Hematopoietic multipotent progenitor cell treated with erythropoietin and hydrocortisone succinate and interleukin-3 and kit ligand, for 4 days (in vitro differentiated cells): ENCODE results near the gene SHTN1.

Experiments
- DNase-seq: peaks from one replicate; pipeline ENCODE4 v3.0.0-alpha.2; 2015

Gene SHTN1

DNA sequence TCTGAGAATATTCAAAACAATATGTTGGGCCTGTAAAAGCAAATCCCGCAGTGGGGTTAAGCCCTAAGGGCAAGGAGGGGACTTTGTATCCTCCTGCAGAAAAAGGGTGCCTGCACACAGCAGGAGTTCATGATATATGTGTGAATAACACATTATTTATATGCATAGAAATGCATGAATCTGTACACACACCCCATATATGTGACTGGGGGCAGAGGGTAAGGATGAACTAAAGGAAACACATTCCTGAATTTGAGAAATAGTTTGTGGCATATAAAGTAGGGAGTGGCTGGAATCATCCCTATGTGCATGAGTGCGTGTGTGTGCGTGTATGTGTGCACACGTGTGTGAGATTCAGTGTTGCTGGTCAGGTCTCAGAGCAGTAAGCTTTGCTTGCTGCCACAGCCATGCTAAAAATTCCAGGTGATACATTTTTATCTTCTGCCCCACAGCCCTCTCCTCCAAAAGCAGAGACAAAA lies 136.8 kb downstream of the SHTN1 start:
- DNase-seq = no peak

DNA sequence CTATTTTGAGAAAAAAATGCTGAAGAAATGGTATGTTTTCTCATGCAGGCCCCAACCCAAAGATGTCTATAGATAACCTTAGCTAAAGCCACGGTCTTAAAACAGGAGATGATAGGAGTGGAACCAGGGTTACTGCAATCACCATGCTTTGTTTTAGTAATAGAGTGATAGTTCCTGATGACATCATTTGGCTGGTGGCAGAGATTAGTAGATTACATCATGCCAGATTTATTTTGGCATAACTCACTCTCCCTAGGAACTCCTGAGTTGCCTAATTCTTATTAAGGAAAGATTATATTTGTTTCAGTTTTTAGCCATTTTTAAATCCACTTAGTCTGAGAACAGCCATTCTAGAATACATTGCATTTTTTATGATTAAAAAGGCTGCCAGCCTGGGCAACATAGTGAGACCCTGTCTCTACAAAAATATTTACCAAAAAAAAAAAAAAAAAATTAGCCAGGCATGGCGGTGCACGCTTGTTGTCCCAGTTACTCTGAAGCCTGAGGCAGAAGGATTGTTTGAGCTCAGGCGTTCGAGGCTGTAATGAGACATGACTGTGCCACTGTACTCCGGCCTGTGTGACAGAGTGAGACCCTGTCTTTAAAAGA lies 137.9 kb downstream of the SHTN1 start:
- DNase-seq = no peak

DNA sequence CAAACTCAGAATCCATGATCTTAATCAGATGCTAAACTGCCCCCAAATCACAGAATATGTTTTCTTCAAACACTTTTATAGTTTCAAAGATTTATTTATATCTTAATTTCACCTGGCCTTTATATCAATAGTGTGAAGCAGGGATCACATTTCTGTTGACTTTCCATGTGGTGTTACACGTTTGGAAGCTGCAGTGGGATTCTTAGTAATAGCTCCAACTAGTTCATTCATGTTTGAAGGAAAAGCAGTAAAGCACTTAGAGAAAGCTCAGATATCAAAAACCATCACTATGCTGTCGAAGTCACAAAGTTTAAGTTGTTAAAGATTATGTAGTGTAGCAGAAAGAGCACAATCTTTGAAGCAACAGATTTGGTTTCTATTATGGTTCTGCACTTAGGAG lies 138.9 kb downstream of the SHTN1 start:
- no peak for DNase-seq

DNA sequence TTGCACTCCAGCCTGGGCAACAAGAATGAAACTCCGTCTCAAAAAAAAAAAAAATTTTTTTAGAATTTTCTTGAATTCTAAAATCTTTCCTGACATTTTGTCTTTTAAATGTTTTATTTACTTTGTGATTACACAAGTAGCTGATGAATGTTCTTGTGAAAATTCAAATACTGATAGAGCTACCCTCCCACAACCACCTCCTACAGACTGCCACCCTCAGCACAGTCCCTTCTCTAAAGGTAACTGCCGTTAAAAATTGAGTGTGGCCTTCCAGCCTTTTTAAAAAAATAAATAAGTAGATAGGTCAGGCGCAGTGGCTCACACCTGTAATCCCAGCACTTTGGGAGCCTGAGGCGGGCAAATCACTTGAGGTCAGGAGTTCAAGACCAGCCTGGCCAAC lies 140.6 kb downstream of the SHTN1 start:
- no peak for DNase-seq

DNA sequence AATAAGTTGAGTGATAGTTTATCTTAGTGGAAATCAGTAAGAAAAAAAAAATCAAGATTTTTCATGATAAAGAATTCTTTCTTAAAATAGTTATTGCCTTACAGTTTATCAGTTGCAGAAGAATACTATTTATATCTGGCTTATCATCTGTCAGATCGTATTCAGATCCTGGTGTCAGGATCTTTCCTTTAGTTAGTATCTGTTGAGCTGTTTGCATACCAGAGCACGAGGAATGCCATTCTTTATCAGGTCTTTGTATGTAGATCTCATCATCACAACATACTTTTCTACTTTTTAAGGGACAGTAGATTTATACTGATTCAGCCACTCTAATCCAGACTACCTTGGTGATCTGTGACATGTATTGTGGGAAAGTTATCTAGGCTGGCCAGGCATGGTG lies 143.2 kb downstream of the SHTN1 start:
- DNase-seq = no peak

DNA sequence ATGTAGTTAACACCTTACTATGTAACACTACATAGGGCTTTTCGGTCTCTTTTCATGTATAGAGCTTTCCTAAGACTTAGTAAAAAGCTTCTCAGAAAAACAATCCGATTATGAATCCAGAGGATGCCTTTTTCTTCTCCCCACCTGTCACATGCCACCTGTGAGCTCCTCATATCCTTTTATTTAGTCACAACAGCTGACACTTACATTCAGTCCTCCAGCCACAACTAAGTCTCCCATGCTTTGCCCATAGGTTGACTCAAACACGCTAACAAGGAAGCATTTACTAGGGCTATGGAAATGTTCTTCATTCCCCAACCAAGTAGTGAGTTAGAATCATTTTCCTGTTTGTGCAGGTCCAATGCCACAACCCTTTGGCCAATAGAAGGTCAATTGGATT lies 147.8 kb downstream of the SHTN1 start:
- DNase-seq = no peak

DNA sequence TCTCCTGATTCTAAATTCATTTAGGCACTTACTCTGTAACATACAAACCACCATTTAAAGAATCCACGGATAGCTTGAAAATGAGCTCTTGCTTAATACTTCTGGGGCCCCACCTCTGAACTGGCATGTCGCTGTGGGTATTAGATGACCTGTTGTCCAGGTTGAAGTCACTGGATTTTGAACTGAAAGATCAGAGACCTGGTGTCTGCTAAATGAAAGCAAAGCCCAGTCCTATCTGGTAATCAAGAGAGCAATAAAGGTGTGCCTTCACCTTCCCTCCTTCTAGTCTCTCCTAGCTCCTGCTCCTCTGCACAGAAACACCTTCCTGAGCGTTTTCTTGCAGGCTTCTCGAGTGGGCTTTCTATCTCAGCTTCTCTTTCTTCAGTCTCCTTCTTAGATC lies 151.3 kb downstream of the SHTN1 start:
- no peak for DNase-seq

DNA sequence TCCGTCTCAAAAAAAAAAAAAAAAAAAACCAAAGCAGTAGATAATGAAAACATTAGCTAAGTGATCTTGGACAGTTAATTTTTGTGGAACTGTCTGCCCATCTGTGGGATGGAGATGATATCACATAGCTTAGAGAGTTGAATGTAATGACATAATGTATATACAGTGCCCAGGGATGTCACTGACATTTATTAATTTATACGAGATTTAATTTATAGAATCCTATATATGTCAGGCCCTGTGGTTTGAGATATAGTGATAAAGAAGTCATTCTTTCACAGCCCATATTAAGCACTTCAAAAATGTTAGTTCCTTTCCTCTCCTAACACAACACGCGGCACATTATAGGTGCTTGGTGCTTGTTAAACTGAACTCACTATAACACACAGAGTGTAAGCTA lies 151.7 kb downstream of the SHTN1 start:
- DNase-seq = no peak

DNA sequence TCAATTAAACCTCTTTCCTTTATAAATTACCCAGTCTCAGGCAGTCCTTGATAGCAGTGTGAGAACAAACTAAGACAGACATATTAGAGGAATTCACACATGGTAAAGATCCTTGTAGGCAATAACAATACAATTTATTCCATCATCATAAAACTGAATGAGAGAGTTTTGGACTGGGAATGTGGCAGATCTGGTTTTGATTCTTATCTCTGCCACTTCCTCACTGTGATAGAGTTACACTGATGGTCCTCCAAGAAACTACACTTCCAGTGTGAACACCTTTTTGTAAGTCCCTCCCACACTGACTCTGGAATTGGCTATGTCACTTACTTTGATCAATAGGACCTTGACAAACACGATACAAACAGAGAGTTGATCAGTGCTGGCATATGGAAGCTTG lies 152.7 kb downstream of the SHTN1 start:
- DNase-seq = no peak

DNA sequence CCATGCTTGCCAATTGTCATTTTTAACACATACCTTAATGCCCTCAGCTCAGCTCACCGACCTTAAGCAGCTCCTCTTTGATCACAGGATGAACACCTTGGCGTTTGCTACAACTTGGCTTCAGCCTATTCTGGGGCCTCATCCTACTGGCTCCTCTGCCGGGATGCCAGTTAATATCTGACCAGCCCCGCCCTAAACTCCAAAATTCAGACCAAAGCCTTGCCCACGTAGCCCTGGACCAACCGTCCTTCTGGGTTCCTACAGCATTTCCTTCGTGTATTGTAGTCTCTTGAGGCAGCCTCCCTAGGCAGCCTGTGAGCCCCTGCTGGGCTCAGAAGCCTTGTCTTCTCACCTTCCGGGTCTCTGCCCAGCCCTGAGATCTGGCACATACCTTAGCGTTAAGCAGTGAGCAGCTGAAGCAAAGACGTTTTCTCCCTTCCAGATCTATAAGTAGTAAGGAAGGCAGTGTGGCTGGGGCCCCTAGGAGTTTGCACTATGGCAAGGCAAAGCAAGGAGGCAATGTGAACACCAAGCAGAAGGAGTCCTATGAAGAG lies 154.9 kb downstream of the SHTN1 start:
- DNase-seq = no peak

DNA sequence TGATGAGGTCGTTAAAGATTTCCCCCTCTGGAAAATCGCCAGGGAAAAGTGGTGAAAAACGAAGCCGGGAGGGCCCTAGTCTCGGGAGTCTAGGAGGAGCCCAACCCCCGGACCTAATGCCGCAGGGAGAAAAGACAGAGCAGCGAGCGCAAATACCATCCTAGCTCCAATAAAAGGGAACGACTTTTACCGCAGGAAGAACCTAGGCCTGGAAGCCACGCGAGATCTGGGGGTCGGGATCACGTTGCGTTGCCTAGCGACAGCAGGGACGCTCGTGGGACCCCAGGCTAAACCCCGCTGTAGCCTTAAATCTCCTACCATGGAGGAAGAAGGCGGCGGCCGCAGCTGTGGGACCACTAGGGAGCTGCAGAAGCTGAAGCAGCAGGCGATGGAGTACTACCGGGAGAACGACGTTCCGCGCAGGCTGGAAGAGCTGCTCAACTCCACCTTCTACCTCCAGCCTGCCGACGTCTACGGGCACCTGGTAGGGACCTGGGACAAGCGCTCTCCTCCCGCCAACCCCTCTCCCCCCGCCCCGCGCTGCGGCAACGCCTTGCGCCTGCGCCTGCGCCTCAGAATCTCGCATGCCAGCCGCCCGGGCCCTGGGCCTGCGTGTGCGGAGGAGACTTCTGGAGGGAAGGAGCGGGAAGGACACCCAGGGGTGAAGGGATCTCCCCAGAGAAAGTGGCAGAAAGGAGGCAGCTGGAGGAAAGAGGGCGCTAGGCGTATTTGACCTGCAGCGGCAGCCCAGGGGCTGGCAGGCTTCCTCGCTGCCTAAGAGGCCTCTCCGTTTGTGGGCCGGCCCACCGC lies 155.5 kb downstream of the SHTN1 start, which contains the start of gene ENO4:
ENO4 (plus strand) TSS at position 252 of the 810 bp plus-strand sequence; CDS start at position 320, 68 bp downstream.
- DNase-seq = peak; percentile 67

DNA sequence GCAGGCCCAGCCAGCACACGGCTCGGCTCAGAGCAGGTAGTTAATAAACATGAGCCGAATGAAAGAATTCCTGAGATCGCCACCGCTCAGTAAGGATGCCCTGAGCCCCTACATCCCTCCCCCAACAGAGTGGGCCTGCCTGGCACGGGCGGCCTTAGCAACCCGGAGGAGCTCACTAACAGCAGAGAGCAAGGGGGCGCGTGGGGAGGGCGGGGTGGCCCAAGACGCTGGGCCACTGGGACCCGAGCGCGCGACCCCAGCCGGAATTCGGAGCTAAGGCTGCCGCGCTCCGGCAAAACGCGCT lies 156.1 kb downstream of the SHTN1 start:
- DNase-seq = no peak

DNA sequence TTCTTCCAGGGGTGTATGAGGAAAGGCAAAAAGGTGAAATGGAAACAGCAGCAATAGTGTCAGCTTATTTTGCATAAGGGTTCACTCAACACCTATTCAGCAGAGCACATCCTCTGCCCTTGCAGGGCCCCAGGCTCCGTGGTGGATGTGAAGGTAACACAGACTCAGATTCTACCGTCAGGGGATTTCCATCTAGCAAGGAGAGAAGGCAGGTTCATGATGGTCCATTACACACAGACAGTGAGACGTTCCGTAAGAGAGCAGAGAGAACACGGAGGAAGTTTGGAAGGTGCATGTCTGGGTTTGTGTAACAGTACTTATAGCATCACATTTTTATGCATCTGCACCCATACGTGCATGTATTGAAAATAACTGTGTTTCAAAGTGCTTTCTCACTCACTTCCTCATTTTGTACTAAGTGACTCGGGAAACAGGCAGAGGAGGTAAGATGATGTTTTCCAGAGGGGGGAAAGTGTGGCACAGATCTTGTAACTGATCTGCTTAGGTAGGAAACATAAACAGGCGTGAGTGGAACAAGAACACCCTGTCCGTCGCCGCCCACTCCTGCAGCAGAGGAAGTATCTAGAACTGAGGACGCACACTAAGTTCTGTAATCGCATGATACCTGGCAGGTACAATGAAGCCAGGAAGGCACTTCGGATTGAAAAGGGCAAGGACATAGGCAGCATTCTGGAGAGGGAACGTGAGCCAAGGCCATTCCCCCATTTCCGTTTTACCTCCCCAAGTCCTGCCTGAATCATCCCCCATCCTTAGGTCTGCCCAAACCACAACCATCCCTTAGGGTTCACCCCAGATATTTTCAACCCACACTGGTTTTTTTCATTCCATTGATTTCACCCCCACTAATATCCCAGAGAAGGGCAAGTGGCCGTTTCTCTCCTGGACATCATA lies 156.7 kb downstream of the SHTN1 start:
- peak; percentile 38 for DNase-seq

DNA sequence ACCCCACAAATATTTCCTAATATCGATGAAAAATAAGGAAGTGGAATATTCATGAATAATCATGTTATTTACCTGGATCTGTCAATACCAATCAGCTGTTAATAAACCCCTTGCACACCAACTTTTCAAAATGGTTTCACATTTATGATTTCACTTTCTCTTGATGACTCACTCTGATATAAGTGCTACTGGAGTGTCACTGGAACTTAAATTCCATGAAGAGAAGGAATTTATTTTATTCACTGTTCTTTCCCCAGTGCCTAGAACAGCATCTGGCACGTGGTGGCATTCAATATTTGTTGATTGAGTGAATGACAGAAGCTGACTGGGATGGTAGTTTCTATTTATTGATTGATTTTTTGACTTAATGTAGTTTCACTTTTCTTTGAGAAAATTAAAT lies 159.2 kb downstream of the SHTN1 start:
- DNase-seq = no peak

DNA sequence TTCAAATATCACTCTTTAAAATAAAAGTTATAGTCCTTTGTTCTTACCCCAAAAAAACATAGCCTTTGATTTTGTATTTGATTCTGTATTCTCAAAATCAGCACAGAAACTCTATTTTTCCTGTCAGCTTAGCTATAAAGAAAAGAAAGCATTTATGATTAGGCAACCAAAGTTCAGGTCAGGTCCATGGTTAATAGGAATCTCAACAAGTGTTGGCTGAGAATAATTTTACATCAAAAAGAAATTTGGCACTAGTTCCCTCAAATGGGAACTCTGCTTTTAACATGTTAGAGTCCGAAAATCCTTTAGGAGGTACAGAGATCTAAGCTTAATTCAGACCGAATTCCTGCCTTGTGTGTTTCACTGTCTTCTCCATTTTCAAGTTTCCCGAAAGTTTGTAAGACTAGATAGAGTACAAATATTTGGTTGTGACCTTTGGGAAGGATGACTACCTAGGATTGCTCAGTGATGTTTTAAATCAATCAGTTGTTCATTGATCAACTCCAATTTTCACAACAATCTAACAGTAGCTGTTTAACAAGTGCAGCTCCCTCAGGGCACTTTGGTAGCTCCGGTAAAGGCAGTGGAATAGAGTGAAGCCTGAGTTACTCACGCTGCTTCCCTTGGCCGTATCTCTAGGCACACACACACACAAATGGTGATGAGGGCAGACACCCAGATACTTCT lies 164.5 kb downstream of the SHTN1 start:
- no peak for DNase-seq

DNA sequence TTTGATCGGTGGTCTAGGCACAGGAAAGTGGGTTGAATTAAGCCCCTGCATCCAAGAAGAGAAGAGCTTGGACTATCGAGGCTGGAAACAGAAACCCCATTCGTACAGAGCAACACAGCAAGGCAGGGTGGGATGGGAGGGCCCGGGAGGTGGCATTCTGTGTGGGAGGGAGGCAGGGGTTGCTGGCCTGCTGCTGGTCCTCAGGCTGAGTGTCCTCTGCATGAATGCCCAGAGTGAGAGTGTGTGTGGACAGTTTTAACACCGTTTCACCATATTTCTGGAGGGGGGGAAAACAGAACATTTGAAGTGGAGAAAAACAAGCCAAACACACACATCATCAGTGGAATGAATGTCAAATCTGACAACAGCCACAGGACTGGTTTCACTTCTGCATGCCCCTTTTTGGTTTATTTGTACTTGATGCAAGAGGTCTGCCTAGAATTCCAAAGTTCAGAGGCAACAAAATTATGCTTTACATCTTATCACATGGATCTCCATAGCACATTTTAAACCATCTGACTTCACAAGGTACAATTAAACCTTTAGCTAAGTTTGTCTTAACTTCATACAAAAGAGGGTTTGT lies 166.8 kb downstream of the SHTN1 start:
- DNase-seq = no peak

DNA sequence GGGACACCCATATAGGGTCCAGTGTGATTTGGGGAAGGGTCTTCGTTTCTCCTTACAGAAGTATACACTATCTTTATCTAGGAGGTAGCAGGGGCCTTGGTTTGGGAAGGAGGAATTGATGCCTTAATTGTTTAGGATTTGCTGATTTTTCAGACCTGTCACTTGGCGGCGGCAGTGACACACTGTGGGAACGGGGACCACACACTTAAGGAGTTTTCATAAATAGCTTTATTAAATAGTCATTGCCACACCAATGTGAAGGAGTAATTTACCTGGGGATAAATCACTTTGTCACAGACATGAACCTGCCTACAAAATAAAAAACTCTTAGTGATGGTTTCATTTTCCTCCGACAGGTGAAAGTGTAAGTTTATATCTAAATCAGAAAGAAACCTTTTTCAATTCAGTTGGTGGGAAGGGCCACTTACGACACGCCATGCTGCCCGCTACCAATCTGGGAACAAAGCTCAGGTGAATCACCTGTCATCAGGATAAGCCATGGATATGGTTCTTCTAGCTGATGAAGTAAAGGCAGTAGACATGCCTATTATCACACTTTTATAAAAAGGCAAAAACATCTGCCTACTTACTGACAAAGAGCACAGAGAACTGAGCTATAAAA lies 168.0 kb downstream of the SHTN1 start:
- peak; percentile 7 for DNase-seq

DNA sequence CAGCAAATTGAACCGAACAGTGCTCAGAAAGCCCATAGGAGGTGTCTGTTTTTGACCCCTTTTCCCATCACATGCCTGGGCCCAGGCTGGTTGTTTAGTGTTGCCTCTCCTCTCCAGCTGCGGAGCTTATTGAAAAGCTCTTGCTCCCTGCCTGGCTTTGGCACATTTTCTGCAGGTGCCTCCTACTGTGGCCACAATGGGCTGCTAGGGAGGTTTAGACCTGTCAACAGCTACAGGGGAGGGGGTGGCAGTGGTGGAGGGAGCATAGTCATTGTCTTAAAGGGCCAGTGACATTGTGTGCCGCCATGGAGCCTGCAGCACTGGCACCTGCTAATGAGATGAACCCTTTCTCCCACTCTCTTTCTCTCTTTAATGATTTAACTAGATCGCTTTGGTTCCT lies 168.9 kb downstream of the SHTN1 start:
- no peak for DNase-seq

DNA sequence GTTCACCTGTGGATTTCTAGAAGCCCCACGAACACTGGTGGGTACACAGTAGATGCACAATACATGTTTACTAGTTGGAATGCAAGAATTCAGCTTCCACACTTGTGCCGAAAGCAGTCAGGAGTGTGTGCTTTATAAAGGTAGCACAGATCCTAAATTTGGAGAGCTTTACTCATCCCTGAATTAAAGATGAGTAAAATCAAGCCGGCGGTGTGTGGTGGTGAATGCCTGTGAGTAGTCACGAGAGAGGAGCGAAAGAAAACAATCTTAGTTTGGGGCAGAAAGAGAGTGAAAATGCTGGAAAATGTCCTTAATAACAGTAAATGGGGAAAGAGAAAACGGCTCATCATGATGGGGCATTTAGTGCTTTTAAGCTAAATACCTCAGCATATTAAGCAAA lies 169.3 kb downstream of the SHTN1 start:
- DNase-seq = no peak

DNA sequence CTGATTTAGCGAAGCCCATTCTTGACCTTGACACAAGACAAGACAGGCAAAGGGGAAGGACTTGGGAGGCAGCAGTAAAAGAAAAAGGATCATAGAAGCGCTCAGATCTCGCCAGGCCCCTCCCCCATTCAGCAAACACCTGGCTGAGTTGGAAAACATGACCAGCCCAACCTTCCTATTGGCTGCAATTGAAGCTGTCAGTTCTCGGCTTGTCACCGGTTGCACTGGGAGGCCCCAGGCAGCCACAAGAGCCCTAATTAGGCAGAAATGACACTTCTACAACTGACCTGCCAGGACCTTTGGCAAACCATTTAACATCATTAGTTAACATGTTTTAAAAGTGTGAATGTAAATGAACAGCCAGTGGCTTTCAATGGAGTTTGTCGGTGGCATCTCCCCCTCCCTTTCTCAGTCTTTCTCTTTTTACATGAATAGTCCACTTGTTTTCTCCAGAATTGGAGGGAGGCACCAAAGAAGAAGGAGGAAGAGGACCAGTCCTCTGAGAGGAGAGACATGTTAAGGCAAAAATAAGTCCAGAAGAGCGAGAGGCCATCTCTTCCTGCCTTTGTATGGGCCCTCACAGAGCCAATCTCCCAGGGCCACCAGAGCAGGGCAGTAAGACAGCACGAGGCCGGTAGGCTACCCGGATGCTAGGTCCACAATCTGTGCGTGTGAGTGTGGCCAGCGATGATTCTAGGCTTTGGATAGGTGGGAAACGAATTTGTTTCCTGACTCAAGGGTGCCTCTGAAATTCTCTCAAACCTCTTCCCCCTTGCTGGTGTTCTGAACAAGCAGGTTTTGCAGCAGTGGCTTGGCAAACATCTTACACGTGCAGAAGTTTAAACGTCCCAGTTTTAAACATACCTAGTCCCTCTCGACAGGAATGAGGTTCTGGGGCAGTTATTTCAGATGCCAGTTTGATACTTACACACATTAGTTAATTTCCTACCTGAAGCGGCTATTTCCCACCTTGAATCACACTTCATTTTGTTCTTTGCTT lies 170.7 kb downstream of the SHTN1 start:
- DNase-seq = no peak

DNA sequence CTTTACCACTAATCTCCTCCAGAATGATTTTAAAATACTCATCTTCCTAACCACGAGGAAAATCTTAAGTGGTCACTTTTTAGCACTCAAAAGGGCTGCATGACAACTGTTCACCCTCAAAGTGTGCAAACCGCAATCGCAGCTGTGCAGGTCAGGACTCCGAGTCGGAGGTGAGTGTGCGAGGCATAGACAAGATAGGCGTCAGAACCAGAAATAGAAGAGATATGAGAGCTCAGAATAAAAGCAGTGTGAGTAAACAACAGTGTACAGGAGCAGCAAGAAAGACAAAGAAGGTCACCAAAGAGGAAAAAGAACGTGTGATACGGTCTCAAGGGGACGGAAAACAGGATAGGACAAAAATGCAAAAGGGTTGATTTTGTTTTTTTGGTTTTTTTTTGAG lies 173.2 kb downstream of the SHTN1 start:
- DNase-seq = no peak
